NCI-H1436 treated with DMSO at 0.1 percent for 48 hours (cell line): ENCODE results near the gene LEFTY1.

Experiments
- DNase-seq: peaks from one replicate; lab custom pipeline; 2025; lab: John Stamatoyannopoulos, UW

Gene LEFTY1

DNA sequence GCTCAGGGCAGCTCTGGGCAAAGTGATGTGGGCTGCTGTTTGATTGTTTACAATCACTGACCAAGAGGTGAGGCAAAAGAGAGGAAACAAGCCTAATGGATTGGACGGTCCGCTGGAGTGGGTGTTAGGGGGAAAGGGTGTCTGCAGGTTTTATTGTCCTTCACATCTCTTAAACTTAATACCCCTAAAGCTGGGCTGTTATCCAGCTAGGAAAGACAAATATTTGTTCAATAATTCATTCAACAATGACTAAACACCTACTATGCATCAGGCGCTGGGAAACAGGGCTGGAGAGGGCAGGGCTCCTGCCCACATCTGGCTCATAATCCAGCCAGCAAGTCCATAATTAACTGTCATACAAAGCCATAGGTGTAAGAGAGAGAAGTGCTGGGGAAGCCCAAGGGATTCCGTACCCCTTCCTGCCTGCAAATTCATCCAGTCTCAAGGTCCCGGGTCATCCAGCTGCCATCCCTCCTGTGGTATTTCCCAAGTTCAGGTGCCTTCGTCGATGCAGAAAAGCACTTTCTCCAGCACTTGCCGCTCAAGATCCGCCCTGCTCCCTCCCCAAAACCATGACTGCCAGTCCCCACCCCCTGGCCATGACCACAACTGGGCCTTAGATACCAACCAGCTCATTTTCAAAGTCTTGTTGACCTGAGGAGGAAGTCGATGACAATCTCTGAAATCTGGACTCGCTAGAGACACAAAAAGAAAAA is 17.4 kb downstream of the LEFTY1 start:
- no peak for DNase-seq

DNA sequence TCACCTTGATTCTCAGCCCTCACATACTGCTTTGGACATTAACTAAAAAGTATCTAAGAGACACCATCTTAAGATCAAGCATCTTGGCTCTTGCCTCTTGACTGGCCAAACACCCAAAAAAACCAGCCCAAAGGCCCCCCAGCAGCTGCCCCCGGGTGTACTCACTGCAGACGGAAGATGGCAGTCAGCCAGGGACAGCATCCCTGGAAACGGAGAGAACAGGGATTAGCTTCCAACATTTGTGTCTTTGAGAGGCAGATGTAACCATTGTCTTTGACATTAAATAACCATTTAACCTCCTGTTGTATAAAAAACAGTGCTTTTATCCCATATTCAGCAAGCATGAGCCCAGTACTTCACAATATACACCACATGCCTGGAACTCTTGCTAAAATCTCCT is 18.0 kb downstream of the LEFTY1 start:
- no peak for DNase-seq

DNA sequence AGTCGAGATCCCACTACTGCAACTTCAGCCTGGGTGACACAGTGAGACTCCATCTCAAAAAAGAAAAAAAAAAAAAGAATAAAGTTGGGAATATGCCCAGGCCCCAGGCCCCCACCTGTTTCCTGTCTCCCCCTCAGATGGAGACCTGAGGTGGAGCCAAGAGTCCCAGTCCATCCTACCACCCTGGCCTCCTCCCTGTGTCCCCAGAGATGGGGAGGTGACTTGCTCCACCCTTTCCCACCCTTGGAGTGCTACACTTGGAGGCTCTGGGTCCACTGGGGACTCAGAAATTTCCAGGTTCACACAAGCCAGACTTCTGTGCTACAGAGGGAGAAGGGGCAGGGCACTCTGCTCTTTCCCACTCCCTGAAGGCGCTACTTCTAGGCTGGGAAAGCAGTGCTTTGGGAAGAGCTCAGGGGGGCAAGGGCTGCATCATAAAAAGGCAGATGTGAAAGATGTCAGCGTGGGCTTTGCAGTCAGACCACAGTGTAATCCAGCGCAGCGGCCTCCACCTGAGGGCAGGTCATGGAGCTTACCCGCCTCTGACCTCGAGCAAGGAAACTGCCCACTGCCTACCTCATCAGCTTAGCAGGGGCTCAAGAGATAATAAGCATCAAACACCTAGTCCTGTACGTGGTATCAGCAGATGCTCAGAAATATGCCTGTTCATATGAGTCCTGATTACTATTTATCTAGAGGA is 20.2 kb downstream of the LEFTY1 start:
- no peak for DNase-seq

DNA sequence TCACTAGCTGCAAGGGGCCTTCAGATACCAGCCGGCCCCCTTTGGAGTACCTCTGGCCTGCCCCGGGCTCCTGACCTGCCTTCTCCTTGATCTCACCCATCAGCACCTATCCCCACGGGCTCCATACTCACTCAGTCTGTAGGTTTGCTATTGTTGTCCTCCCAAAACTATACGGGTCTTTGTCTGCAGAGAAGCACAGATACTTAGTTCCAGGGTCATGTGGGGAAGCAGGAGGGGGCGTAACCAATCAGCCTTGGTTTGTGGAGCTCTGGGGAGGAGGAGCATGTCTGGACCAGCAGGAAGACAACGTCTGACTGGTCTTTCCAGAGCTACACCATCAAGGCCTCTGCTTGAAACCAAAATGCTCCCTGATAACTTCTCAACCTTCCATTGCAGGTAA is 22.0 kb downstream of the LEFTY1 start:
- DNase-seq, result no peak

DNA sequence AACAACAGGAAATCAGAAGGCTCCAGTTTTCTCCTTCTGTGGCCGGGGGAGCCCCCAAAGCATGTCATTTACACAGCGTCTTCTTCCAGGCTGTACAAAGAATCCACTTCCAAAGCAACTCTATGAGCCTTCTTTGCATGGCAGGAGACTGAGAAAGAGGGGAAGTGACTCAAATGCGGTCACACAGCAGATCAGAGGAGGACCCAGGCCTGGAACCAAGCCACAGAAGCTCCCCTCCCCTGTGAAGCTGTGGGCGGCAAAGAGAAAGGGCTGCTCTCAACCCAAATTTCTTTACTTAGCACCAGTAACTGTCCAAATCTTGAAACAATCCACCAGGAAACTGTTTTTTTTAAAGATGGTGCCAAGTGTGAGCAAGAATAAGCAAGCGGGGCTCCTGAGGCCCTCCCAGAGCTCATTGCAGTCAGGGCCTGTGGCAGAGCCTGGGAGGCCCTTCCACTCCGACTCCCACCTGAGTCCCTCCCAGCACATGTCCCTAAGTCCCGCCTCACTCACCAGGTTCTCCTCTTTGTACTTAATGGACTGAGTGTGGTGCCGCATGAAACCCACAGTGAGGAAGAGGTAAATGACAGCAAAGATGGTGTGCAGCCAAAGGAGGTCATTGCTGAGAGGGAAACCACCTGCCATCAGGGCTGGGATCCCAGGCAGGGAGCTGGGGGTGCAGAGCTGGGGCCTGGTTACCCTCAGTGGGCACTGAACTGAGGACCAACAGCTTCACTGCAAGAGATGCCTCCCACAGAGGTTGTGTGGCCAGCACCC is 22.7 kb downstream of the LEFTY1 start:
- no peak for DNase-seq

DNA sequence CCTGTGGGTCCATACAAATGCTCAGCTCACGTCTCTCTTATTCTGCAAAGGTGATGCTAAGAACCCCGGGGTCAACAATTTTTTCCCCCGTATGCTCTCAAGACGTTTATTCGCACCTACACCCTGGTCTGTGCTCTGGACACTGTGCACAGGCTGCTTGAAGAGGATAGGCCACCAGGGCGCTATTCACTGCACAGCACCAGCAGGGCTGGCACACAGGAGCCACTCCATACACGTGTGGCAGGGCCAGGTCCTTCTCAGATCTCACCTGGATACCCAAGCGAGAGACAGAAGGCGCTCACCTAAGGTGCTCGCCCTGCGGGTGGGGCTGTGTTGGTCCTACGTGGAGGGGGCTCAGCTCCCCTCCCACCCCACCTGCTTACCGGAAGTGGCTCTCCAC is 23.4 kb downstream of the LEFTY1 start:
- DNase-seq, result no peak

DNA sequence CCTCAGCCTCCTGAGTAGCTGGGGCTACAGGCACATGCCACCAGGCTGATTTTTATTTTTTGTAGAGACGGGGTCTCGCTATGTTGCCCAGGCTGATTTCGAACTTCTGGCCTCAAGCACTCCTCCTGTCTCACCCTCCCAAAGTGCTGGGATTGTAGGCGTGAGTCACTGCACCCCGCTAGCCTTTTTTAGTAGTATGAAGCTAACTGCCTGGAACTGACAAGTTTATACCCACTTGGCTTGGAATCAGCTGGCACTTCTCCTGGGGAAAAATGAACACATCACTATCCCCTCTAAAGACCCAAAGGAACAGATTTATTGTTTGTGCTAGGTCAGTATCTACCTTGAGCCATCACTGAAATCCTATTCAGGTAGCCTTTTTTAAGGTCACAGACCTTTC is 25.8 kb downstream of the LEFTY1 start:
- DNase-seq, result no peak

DNA sequence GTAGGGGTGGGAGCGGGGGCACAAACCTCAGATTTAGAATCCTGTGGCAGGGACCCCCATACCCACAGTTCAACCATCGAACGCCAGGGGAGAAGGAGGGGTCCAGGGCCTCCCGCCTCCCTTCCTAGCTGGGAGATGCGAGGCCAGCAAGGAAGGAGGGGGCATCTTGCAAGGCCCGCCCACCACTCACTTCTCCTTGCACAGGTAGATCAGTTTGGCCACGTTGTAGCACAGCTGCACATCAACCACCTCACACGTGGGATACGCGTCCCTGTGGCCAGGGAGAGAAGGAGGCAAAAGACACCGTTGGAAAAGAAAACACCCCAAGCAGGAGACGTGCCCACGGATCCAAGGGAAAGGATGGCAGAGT is 26.4 kb downstream of the LEFTY1 start:
- no peak for DNase-seq

DNA sequence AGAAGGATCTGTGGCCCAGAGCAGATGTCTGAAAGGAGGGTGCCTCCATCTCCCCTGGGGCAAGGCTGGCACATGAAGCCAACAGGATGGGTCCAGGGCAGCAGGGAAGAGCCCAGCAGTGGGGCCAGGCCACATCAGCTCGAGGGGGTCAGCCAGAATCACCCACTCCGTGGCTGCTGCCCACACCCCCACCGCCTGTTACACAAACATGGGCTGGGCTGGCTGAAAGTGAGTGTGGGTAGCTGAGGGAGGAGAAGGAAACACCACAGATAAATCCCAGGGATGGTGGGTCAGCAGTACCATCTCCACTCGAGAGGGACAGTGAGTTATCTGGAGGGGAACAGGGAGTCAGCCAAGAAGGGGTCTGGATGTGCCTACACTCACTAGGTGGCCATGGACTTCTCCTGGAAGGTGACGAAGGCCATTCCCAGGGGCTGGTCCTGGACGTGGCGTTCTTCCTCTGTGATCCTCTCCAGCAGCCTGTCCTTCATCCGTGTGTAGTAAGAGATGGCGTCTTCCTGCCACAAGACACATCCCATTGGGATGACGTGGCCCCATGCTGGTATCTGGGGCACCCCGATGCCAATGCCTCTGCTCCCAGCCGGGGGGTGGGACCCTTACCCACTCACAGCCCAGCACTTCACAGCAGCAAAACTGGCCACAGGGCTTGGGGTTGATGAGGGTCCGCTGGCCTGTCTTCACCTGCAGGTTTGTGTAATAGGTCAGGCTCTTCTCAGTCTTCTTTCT is 26.9 kb downstream of the LEFTY1 start:
- no peak for DNase-seq

DNA sequence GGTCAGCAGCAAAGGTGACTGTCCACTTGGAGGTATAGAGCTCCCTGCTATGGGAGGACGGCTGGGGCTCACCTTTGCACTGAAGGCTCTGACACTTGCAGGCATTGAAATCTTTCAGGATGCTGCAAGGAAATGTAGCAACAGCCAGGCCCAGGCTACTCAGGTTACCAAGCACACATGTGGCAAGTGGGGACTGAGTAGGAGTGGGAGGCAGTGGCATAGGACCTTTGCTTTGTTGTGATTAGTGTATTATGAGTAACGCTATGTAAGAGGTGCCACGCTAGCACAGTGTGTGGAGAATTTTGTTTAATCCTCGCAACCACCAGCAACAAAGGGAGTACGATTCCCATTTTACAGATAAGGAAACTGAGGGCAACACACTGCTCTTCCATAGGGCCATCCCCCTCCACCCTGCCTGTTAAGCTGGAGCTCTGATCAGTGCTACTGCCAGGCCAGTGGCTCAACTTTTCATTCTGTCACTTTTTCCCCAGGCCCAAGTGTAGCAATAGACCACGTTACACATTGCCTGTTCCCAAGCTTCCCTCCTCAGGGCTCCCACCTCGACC is 28.0 kb downstream of the LEFTY1 start:
- no peak for DNase-seq

DNA sequence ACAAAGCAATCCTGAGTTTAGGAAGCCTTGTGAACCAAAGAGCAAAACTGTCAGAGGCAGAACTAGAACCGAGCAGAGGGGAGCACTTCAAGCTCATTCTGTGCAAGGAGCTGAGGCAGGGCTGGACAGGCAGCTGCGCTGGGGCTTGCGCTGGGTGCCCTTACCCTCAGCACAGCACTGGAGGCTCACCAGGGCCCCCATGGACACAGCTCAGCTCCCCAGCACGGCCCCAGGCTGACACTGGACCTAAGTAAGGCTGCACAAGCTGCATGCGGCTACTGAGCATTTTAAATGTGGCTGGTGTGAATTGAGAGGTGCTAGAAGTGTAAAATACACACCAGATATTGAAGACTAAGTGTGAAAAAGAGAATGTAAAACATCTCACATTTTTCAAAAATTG is 28.8 kb downstream of the LEFTY1 start:
- DNase-seq, result no peak

DNA sequence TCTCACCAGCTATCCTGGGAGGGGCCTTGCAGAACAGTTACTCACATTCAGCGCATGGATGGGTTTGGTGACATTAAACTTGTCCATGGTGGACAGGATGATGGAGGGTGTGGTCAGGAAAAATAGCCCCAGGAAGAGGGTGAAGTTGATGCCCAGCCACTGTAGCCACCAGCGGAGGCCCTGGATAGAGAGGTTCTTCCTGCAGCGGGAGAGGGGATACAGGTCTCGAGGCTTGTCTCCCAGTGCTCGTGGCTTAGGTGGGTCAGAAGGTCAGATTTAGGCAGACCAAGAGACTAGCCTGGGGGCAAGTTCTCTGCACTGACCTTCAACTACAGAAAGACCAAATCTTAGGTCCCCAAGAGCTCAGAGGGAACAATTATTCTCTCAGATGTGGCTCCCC is 29.8 kb downstream of the LEFTY1 start:
- DNase-seq, result no peak

DNA sequence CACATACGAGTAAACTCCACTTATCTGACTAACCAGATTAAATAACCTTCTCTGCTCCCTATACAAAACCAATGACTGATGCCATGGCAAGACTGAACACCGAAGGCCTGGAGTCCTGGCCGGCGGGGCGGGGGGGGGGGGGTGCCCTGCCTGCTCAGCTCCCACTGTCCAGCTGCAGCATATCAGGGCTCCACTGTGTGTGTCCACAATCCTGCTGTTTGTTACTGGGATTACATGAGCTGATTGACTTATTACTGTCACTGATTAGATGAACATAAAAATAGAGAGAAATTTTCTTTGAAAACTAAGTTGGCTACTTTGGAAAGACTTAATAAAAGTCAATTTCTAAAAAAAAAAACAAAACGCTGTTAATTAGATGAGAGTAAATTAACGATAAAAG is 31.7 kb downstream of the LEFTY1 start:
- DNase-seq, result no peak

DNA sequence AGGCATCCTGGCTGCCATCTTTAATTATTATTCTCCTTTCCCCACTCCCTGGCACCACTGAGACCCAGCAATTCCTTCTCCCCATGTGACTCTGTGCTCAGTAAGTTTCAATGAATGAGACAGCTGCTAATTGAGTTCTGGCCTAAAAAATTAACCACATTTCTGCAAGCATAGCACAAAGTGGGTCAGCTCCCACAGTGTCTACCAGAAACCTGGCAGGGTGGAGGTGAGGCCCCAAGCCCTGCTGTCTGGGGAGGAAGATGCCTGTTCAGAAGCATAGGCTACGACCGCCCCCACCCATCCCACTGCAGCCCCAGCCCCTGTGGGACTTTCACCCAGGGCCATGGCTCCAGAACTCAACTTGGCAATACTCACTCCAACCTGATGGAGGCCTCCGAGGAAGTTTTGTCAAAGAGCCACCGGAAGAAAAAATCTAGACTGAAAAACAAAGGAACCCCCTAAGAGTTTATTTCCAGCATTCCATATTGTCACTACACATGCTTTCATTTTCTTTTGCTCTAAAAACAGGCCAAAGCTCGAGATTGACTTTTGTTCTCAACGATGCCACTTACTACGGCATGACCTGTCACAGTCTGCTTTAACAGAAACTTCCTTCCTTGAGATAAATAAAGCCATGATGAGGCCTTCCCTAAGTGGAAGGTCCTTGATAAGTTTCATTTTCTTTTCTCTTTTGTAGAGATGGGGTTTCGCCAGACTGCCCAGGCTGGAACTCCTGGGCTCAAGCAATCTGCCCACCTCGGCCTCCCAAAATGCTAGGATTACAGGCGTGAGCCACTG is 33.2 kb downstream of the LEFTY1 start:
- no peak for DNase-seq

DNA sequence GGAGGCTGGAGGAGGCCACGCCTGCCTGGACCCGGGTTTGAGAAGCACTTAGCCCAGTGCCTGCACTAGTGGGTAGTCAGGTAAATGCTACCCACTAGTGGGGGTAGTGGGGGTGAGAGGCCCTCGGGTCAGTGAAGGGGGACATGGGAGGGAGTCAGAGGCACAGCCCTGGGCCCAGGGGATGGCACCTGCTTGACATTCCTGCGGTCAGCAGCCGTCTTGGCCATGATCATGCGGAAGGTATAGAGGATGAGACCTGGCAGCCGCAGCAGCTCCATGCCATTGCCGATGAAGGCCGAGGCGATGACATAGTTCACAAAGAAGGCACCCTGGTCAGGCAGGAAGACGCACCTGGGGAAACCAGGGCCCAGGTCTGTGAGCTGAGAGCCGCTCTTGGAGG is 35.5 kb downstream of the LEFTY1 start:
- no peak for DNase-seq

DNA sequence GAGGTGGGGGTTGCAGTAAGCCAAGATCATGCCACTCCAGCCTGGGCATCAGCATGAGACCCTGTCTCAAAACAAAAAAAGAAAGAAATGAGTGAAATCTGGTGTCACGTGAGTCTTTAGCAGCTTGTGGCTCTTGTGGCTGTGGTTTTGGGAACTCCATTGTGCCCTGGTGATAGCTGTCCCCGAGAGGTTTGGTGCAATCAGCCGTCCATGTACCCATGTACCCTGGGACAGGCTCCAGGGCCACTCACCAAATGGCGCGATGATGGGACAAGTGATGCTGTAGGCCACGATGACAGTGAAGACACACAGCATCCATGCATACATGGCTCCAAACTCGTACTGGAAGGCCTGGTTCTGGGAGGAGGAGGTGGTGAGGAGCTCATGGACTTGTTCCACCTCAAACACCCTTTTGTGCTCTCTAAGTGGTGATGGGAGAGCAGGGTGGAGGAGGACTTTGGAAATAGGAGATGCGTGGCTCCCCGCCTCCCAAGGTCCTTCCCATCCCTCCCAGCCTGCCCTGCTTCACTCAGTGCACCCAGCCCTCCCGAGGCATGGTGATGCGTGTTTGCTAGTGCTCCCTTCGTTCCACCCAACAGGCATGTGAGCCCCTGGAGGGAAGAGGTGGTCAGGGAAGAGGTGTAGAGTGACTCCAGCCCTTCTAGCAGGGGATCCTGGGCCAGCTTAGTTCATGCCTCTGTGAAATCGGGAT is 36.4 kb downstream of the LEFTY1 start:
- DNase-seq, result no peak

DNA sequence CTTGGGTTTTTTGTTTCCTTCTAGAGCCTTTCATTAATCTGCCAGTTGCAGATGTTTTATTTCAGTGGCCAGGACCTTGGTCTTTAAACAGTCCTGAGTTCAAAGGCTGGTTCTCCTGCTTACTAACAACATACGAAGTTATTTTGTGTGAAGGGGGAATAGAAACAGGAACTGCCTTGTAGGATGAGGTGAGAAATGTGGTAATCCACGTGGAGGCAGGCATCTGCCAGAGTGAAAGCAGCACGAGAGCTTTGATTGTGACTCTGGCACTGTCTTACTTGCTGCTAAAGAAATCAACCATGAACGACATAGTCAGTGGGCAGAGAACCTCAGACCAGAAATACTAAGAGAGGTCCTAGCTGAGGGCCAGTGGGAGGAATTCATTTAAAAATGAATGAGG is 37.1 kb downstream of the LEFTY1 start:
- no peak for DNase-seq

DNA sequence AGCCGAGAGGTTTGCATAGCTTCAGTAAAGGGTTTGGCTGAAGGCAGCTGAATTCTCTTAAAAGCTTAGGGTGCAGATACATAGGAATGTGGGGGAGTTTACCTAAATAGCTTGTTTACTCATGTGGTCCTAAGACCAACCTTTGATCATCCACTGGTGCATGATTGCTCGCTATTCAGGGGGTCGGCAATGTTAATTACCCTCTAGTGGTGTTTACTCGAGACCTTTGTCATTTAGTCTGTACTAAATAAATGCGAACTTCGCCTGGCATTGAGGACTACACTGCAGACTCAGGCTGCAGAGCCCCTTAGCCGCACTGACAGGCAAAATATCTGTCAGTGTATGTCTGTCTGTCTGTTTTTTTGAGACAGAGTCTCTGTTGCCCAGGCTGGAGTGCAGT is 38.6 kb downstream of the LEFTY1 start:
- DNase-seq, result no peak

DNA sequence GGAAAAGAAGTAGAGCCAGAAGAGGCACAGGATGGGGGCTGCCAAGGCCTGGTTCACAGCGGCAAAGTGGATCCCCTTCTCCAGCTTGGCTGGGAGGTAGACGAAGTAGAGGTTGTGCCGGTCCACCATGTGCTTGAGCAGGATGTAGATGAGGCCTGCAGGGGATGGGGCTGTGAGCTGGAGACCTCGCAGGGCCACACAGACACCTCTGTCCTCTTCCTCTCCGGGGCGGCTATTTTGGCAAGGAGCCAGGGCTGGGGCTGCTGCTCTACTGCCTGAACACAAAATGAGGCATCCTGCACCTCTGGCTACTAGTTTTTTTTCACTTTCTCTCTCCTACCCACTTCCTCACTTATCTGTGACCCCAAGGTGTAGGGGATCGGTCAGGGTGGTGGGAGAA is 39.0 kb downstream of the LEFTY1 start:
- DNase-seq, result no peak

DNA sequence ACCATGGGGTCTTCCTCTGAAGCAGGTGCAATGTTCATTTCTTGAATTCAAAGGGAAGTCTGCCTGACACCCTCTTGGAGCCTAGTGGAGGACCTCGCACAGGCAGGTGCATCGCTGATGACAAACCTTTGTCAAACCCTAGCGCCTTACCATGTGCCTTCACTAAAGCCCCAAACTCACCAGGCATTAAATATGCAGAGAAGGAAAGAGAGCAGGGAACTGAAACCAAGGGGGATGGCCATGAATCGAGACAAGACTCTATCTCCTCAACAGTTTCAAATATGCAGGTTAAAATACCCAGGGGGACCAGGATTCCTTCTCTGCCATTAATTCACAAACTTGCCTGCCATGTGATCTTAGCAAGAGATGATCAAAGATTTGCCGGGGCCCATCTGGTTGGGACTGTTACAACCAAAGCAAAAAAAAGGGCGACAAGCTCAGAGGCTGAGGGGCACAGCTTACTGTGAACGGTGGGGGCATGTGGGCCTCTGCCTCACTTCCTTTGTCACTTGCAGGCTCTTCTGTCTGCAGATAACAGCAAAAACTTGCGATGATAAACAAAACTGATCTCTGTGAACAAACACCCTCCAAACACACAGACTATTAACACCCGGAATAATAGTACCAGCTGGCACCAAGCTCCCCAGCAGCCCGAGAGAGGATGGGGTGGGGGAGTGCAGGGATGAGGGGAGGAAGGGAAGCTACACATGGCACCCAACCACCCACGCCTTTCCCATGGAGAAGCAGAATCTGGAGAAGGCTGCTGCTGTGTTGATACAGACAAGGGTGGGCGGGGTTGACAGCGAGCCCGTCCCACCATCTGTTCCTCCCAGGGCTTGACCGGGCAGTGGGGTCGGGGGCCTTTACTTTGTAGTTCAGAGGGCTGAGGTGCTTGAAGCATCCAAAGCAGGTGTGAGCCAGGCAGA is 40.7 kb downstream of the LEFTY1 start:
- DNase-seq, result no peak
